ENCODE data around the gene ZNF254.

DNA sequence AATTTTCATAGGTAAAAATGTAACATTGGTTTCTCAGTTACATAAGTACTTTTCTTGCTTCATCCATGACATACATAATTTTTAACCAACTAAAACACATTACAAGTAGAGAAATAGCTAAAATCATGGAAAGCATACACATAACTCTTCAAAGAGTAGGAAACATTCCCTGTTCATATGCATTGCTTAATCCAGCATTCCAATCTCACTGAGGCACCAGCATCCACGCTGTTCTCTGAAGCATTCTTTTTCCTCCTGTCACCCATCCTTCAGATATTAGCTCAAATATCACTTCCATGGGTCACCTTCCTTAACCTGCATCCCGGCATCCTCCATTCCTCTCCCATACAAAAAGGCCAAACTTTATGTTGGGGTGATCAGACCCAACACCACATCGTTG is 79.1 kb downstream of the ZNF254 start:
- TF ChIP-seq, protein P1, sequence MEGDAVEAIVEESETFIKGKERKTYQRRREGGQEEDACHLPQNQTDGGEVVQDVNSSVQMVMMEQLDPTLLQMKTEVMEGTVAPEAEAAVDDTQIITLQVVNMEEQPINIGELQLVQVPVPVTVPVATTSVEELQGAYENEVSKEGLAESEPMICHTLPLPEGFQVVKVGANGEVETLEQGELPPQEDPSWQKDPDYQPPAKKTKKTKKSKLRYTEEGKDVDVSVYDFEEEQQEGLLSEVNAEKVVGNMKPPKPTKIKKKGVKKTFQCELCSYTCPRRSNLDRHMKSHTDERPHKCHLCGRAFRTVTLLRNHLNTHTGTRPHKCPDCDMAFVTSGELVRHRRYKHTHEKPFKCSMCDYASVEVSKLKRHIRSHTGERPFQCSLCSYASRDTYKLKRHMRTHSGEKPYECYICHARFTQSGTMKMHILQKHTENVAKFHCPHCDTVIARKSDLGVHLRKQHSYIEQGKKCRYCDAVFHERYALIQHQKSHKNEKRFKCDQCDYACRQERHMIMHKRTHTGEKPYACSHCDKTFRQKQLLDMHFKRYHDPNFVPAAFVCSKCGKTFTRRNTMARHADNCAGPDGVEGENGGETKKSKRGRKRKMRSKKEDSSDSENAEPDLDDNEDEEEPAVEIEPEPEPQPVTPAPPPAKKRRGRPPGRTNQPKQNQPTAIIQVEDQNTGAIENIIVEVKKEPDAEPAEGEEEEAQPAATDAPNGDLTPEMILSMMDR (conservative IDR thresholded peaks at IDR 0.05 in 1 of 2, IDR thresholded peaks at IDR 0.05 in 1 of 2; ENCODE audit: low read depth in 1 of 2, low read length in 2 of 2): no peak
- no peak for TF ChIP-seq EZH2 (IDR thresholded peaks at IDR 0.05; ENCODE audit: low read length, missing control alignments)

All from fibroblast of lung (primary cell).